Progenitor cell of endocrine pancreas (in vitro differentiated cells): ENCODE data around the gene SETBP1. TPM values are rescaled to one million over a fixed set of nuclear protein-coding genes. Genes with fewer than 3 reads are reported as not detected.

Source experiments
- DNase-seq: peaks from one replicate; pipeline ENCODE4 v3.0.0; 2021; ENCODE audit warnings: low spot score; ENCODE audit not compliant: unreplicated experiment
- H3K27ac Mint-ChIP-seq: 2 replicates; pipeline ENCODE4 v1.8.0; 2021; ENCODE audit warnings: mild to moderate bottlenecking, moderate library complexity, mixed read lengths
- H3K27me3 Mint-ChIP-seq: 2 replicates; pipeline ENCODE4 v1.8.0; 2021; ENCODE audit warnings: mixed read lengths
- H3K36me3 Mint-ChIP-seq: 2 replicates; pipeline ENCODE4 v1.8.0; 2022; ENCODE audit warnings: mixed read lengths; ENCODE audit not compliant: insufficient read depth
- H3K4me1 Mint-ChIP-seq: 2 replicates; pipeline ENCODE4 v1.8.0; 2021; ENCODE audit warnings: low read depth, mixed read lengths
- H3K4me3 Mint-ChIP-seq: 2 replicates; pipeline ENCODE4 v1.8.0; 2021; ENCODE audit warnings: low read depth, mild to moderate bottlenecking, moderate library complexity, mixed read lengths
- H3K9me3 Mint-ChIP-seq: 2 replicates; pipeline ENCODE4 v1.8.0; 2021; ENCODE audit warnings: low read depth, mixed read lengths
- total RNA-seq: library from RNA; stranded (reverse); gene quantifications from 2 replicates; pipeline ENCODE4 v1.2.1, GENCODE V29; 2021
- TF ChIP-seq, protein P1 (sequence below): fragments of 200-600 bp; sonication (generic); IDR thresholded peaks from one replicate; pipeline ENCODE4 v1.5.0; 2021; ENCODE audit warnings: antibody characterized with exemption, mild to moderate bottlenecking; ENCODE audit not compliant: unreplicated experiment

Gene SETBP1
- total RNA-seq, 1 donor from 2014 or later: 30.8 TPM

DNA sequence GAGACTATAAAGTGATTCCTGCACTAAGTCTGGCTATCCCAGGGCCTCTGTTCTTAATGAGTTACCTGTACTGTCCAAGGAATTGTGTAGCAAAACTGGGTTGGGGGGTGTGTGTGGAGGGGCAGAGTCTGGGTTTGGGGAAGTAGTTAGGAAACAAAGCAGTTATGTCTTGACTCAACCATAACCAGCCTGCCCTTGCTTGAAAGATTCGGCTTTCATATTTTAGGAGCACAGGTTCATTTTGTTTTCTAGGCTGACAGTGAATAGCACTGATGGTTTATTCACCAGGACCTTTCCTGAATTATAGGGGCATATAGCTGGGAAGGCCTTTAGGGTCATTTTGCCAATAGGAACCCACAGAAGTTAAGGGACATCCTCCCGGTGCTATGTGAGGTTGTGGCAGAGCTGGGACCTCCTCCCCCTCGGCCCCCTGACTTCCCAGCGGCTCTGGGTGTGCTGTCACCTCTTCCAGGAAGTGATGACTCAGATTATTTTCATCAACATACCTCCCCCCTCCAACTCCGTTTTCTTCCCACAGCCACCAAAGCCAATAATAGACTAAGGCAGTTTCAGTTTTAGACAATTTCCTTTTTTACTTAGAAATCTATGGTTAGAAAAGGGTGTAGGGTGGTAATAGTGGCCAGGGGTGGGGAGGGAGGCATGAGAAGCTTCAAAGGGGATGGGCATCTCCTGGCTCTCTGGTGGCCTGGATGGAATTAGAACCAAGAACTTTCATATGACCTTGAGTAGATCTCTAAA, 44.8 kb downstream of the SETBP1 start:
- Mint-ChIP-seq H3K27ac (no peak overlapping the region), H3K4me3 (no peak overlapping the region), H3K27me3 (no peaks in the 10 kb centered on the region), H3K4me1 (peaks cover 21% of the 10 kb centered on the region), H3K9me3 (no peaks in the 10 kb centered on the region), H3K36me3 (no peaks in the 10 kb centered on the region)
- TF ChIP-seq, protein P1, sequence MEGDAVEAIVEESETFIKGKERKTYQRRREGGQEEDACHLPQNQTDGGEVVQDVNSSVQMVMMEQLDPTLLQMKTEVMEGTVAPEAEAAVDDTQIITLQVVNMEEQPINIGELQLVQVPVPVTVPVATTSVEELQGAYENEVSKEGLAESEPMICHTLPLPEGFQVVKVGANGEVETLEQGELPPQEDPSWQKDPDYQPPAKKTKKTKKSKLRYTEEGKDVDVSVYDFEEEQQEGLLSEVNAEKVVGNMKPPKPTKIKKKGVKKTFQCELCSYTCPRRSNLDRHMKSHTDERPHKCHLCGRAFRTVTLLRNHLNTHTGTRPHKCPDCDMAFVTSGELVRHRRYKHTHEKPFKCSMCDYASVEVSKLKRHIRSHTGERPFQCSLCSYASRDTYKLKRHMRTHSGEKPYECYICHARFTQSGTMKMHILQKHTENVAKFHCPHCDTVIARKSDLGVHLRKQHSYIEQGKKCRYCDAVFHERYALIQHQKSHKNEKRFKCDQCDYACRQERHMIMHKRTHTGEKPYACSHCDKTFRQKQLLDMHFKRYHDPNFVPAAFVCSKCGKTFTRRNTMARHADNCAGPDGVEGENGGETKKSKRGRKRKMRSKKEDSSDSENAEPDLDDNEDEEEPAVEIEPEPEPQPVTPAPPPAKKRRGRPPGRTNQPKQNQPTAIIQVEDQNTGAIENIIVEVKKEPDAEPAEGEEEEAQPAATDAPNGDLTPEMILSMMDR: no peak
- DNase-seq: no peak

DNA sequence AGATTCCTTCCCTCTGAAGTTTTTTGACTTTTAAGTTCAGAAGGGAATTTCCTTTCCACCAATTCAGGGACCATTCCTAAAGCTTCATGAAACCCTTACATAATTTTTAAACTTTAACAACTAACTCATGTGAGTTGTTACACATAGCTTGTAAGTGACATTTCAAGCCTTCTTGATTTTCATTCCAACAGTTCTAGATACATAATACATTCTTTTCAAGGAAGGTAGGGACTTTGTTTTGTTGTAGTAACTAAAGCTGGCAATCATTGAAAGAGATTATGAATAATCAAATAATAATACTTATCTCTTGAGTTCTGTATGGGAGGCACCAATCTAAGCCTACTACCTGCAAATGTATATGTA, 45.4 kb downstream of the SETBP1 start:
- Mint-ChIP-seq H3K4me3 (no peak overlapping the region), H3K27ac (no peak overlapping the region), H3K27me3 (no peaks in the 10 kb centered on the region), H3K36me3 (no peaks in the 10 kb centered on the region), H3K4me1 (peaks cover 21% of the 10 kb centered on the region), H3K9me3 (no peaks in the 10 kb centered on the region)
- TF ChIP-seq, protein P1: no peak
- no peak for DNase-seq

DNA sequence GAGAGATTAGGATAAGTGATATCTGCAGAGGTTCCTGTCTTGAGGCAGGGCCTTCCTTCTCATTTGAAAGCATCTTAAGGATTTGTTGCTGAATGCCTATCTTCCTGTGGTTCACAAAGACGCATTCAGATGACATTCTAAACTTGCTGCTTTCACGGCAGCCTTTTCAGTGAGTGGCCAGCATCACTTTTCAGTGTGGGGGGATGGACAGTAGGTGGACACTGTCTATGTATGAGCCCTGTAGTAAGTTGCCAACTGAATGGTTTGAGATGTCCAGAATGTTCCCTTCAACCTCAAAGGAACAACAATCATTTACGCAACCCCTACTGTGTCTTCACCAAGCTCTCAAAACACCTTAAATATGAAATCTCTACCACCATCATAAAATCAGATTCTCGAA, 46.6 kb downstream of the SETBP1 start:
- no peaks in the 10 kb centered on the region for H3K9me3 Mint-ChIP-seq
- H3K4me1 Mint-ChIP-seq: peaks cover 30% of the 10 kb centered on the region
- H3K4me3 Mint-ChIP-seq: no peak overlapping the region
- DNase-seq: no peak
- no peaks in the 10 kb centered on the region for H3K27me3 Mint-ChIP-seq
- H3K27ac Mint-ChIP-seq: no peak overlapping the region
- H3K36me3 Mint-ChIP-seq: no peaks in the 10 kb centered on the region
- TF ChIP-seq, protein P1: no peak

DNA sequence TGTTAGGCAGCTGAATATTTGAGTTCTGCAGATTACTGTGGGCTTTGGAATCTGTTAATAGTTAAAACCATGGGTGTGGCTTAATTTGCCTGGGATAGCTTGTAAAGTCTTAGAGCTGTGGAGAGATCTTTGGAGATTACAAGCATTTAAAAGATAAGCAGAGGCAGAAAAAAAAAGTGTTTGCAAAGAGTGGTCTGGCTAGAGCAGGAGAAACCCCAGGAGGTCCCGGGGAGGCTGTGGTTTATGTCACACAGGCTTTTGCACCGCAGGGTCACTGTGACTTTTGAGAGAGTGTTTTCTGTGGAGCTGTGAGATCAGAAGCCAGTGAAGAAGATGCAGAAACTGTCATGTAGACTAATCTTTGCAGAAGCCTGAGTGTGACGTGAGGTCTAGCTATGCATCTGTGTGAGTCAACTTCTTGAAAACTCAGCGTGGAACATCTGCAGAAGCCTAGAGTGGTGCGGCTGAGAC, 49.0 kb downstream of the SETBP1 start:
- Mint-ChIP-seq H3K4me3 (no peak overlapping the region), H3K36me3 (no peaks in the 10 kb centered on the region)

DNA sequence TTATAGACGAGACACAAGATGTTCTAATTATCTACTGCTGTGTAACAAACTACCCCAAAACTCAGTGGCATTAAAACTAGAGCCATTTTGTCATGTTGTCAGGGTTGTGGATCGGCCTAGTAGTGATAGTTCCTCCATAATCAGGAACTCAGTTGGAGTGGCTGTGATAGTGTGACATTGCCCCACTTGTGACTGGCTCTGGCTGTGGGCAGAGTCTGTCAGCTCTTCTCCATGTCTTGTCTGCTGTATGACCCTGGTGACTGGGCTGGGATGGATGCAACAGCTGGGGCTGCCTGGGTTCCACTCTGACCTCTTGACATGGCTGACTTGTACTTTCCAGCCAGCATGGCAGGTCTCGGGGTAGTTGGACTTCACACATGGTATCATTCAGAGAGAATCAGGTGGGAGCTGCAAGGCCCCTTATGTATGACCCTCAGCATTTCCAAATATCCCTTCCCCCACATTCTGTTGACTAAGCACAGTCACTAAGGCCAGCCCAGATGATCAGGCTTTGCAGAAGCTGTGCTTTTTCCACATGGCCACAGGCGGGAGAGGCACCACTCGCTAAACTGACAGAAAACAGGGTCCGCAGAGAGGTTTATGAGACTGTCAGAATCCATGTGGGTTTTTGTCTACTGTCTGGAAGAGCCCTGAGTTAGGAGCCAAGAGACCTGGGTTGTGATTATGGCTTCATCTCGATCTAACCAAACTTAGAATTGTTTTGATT, 50.3 kb downstream of the SETBP1 start:
- no peak for DNase-seq
- no peaks in the 10 kb centered on the region for H3K27me3 Mint-ChIP-seq
- H3K9me3 Mint-ChIP-seq: no peaks in the 10 kb centered on the region
- H3K27ac Mint-ChIP-seq: peak overlapping the region; percentile 19
- H3K4me1 Mint-ChIP-seq: peaks cover 32% of the 10 kb centered on the region
- no peak overlapping the region for H3K4me3 Mint-ChIP-seq
- H3K36me3 Mint-ChIP-seq: no peaks in the 10 kb centered on the region
- TF ChIP-seq, protein P1: no peak

More for the DNA sequence above, 49.0 kb downstream of the SETBP1 start:
- Mint-ChIP-seq H3K4me1 (peaks cover 35% of the 10 kb centered on the region), H3K27me3 (no peaks in the 10 kb centered on the region), H3K9me3 (no peaks in the 10 kb centered on the region), H3K27ac (no peak overlapping the region)
- no peak for DNase-seq
- TF ChIP-seq, protein P1: no peak
